BLaER1 (cell line): ENCODE data around the gene DAD1.
"Not testable (repeated sequence)": the region's sequence is repeated elsewhere in the genome, so short reads cannot be mapped to it uniquely, and the experiment has no call there.

ENCODE experiments used
- H3K27ac ChIP-seq: shearing (Covaris generic); formaldehyde crosslinking; 2 replicates; pipeline ENCODE4 v1.8.1; 2022
- H3K27me3 ChIP-seq: shearing (Covaris generic); formaldehyde crosslinking; 2 replicates; pipeline ENCODE4 v1.8.1; 2022
- H3K36me3 ChIP-seq: shearing (Covaris generic); formaldehyde crosslinking; 2 replicates; pipeline ENCODE4 v1.8.1; 2022
- H3K4me1 ChIP-seq: shearing (Covaris generic); formaldehyde crosslinking; 2 replicates; pipeline ENCODE4 v1.8.1; 2022
- H3K4me2 ChIP-seq: shearing (Covaris generic); formaldehyde crosslinking; 2 replicates; pipeline ENCODE4 v1.8.1; 2022
- H3K4me3 ChIP-seq: shearing (Covaris generic); formaldehyde crosslinking; 2 replicates; pipeline ENCODE4 v1.8.1; 2022
- H3K9ac ChIP-seq: shearing (Covaris generic); formaldehyde crosslinking; 2 replicates; pipeline ENCODE4 v1.8.1; 2022
- H3K9me3 ChIP-seq: shearing (Covaris generic); formaldehyde crosslinking; 2 replicates; pipeline ENCODE4 v1.8.1; 2022
- H4K20me1 ChIP-seq: shearing (Covaris generic); formaldehyde crosslinking; 2 replicates; pipeline ENCODE4 v1.8.1; 2022
- Cebpa-rat ChIP-seq: shearing (Covaris generic); IDR thresholded peaks from 2 replicates; pipeline ENCODE4 v1.8.1; 2022

DAD1 gene

GRCh38 chr14:22573804-22574203 is 15.2 kb downstream of the DAD1 start:
- no peaks in the 10 kb centered on the region for H3K9me3 ChIP-seq
- H3K4me2 ChIP-seq, result no peak overlapping the region
- no peak overlapping the region for H3K27ac ChIP-seq
- H3K4me1 ChIP-seq, result peaks cover 21% of the 10 kb centered on the region
- H3K9ac ChIP-seq, result no peak overlapping the region
- H3K36me3 ChIP-seq, result peaks cover 71% of the 10 kb centered on the region
- peaks cover 10% of the 10 kb centered on the region; the same call in 1 of the 2 replicates for H4K20me1 ChIP-seq
- no peaks in the 10 kb centered on the region for H3K27me3 ChIP-seq
- H3K4me3 ChIP-seq, result no peak overlapping the region
- TF ChIP-seq Cebpa-rat, result no peak

- peaks cover 62% of the 10 kb centered on the region for H3K36me3 ChIP-seq
- H3K9ac ChIP-seq, result no peak overlapping the region; the same call in 1 of the 2 replicates
- H3K4me1 ChIP-seq, result peaks cover 33% of the 10 kb centered on the region
- peak overlapping the region; percentile 37 for H3K27ac ChIP-seq
- peaks cover 7% of the 10 kb centered on the region; the same call in 1 of the 2 replicates for H4K20me1 ChIP-seq
- H3K9me3 ChIP-seq, result no peaks in the 10 kb centered on the region
- no peak overlapping the region for H3K4me2 ChIP-seq
- no peaks in the 10 kb centered on the region for H3K27me3 ChIP-seq
- no peak overlapping the region for H3K4me3 ChIP-seq
- TF ChIP-seq Cebpa-rat, result no peak
Observed at GRCh38 chr14:22572562-22573058, 16.4 kb downstream of the DAD1 start.

- peak overlapping the region; percentile 58 for H3K4me3 ChIP-seq
- H3K27me3 ChIP-seq, result no peaks in the 10 kb centered on the region
- peaks cover 49% of the 10 kb centered on the region for H3K36me3 ChIP-seq
- peak overlapping the region; percentile 66 for H3K9ac ChIP-seq
- peak overlapping the region; percentile 90 for H3K4me2 ChIP-seq
- no peaks in the 10 kb centered on the region for H4K20me1 ChIP-seq
- TF ChIP-seq Cebpa-rat, result no peak
- H3K4me1 ChIP-seq, result peaks cover 56% of the 10 kb centered on the region
- peak overlapping the region; percentile 100 for H3K27ac ChIP-seq
- H3K9me3 ChIP-seq, result no peaks in the 10 kb centered on the region
Observed at GRCh38 chr14:22570132-22570949, 18.7 kb downstream of the DAD1 start.

- peaks cover 45% of the 10 kb centered on the region for H3K36me3 ChIP-seq
- peaks cover 62% of the 10 kb centered on the region for H3K4me1 ChIP-seq
Observed at GRCh38 chr14:22569737-22570131, 19.3 kb downstream of the DAD1 start.

GRCh38 chr14:22569106-22569736 is 19.8 kb downstream of the DAD1 start:
- Histone ChIP-seq H3K27ac (peak overlapping the region; percentile 100), H3K9me3 (no peaks in the 10 kb centered on the region), H3K4me3 (peak overlapping the region; percentile 58), H3K4me2 (peak overlapping the region; percentile 90), H3K27me3 (no peaks in the 10 kb centered on the region), H3K9ac (peak overlapping the region; percentile 66), H3K36me3 (peaks cover 45% of the 10 kb centered on the region), H3K4me1 (peaks cover 67% of the 10 kb centered on the region), H4K20me1 (no peaks in the 10 kb centered on the region)
- no peak for TF ChIP-seq Cebpa-rat

More at GRCh38 chr14:22569737-22570131, 19.3 kb downstream of the DAD1 start:
- Histone ChIP-seq H3K9me3 (no peaks in the 10 kb centered on the region), H3K4me2 (peak overlapping the region; percentile 90), H4K20me1 (no peaks in the 10 kb centered on the region), H3K27ac (peak overlapping the region; percentile 100), H3K4me3 (peak overlapping the region; percentile 58), H3K9ac (peak overlapping the region; percentile 66), H3K27me3 (no peaks in the 10 kb centered on the region)
- TF ChIP-seq Cebpa-rat, result no peak

GRCh38 chr14:22567437-22567836 is 21.6 kb downstream of the DAD1 start:
- Histone ChIP-seq H3K4me2 (peak overlapping the region; percentile 90), H3K27me3 (no peaks in the 10 kb centered on the region), H3K4me1 (peaks cover 85% of the 10 kb centered on the region), H3K9me3 (no peaks in the 10 kb centered on the region), H4K20me1 (no peaks in the 10 kb centered on the region), H3K4me3 (no peak overlapping the region), H3K27ac (peak overlapping the region; percentile 100), H3K9ac (peak overlapping the region; percentile 66), H3K36me3 (peaks cover 29% of the 10 kb centered on the region)
- no peak for TF ChIP-seq Cebpa-rat

- no peaks in the 10 kb centered on the region for H3K9me3 ChIP-seq
- no peak for TF ChIP-seq Cebpa-rat
- peak overlapping the region; percentile 100 for H3K27ac ChIP-seq
- peak overlapping the region; percentile 90 for H3K4me2 ChIP-seq
- no peaks in the 10 kb centered on the region for H4K20me1 ChIP-seq
- H3K4me3 ChIP-seq, result no peak overlapping the region
- peaks cover 91% of the 10 kb centered on the region for H3K4me1 ChIP-seq
- H3K27me3 ChIP-seq, result no peaks in the 10 kb centered on the region
- H3K36me3 ChIP-seq, result peaks cover 25% of the 10 kb centered on the region; the same call in 1 of the 2 replicates
- H3K9ac ChIP-seq, result peak overlapping the region; percentile 66
Observed at GRCh38 chr14:22566845-22567244, 22.2 kb downstream of the DAD1 start.

- peak overlapping the region; percentile 90 for H3K4me2 ChIP-seq
- H3K9ac ChIP-seq, result peak overlapping the region; percentile 81
- peak overlapping the region; percentile 100 for H3K27ac ChIP-seq
- H3K27me3 ChIP-seq, H3K9me3 ChIP-seq, H4K20me1 ChIP-seq, H3K4me3 ChIP-seq: not testable (repeated sequence)
- peaks cover 97% of the 10 kb centered on the region for H3K4me1 ChIP-seq
- peaks cover 19% of the 10 kb centered on the region; the same call in 1 of the 2 replicates for H3K36me3 ChIP-seq
Observed at GRCh38 chr14:22566266-22566665, 22.8 kb downstream of the DAD1 start.

GRCh38 chr14:22565391-22565945 is 23.6 kb downstream of the DAD1 start:
- Histone ChIP-seq H3K4me2 (peak overlapping the region; percentile 90), H3K27me3 (no peaks in the 10 kb centered on the region), H3K27ac (peak overlapping the region; percentile 100), H4K20me1 (no peaks in the 10 kb centered on the region), H3K9me3 (no peaks in the 10 kb centered on the region), H3K4me1 (peaks cover 97% of the 10 kb centered on the region), H3K4me3 (peak overlapping the region; percentile 12; the same call in 1 of the 2 replicates), H3K36me3 (peaks cover 11% of the 10 kb centered on the region; the same call in 1 of the 2 replicates), H3K9ac (peak overlapping the region; percentile 81)
- no peak for TF ChIP-seq Cebpa-rat
